IPS-15b (cell line): ENCODE results near the gene STOX2.

Experiments
- H3K27me3 ChIP-seq: one replicate; pipeline ENCODE4 v1.6.1; 2013; ENCODE audit warnings: low read length; ENCODE audit not compliant: control insufficient read depth, insufficient read depth
- H3K36me3 ChIP-seq: one replicate; pipeline ENCODE4 v1.6.1; 2013; ENCODE audit warnings: low read length; ENCODE audit not compliant: control insufficient read depth, insufficient read depth
- H3K4me1 ChIP-seq: one replicate; pipeline ENCODE4 v1.6.1; 2013; ENCODE audit warnings: mild to moderate bottlenecking, low read length; ENCODE audit not compliant: control insufficient read depth, insufficient read depth
- H3K4me3 ChIP-seq: one replicate; pipeline ENCODE4 v1.5.1; 2013; ENCODE audit warnings: low read depth, low read length
- H3K9ac ChIP-seq: one replicate; pipeline ENCODE4 v1.6.1; 2013; ENCODE audit warnings: low read depth, mild to moderate bottlenecking, low read length
- H3K9me3 ChIP-seq: one replicate; pipeline ENCODE4 v1.6.1; 2013; ENCODE audit warnings: mild to moderate bottlenecking, low read length; ENCODE audit not compliant: control insufficient read depth, insufficient read depth

The STOX2 gene

DNA sequence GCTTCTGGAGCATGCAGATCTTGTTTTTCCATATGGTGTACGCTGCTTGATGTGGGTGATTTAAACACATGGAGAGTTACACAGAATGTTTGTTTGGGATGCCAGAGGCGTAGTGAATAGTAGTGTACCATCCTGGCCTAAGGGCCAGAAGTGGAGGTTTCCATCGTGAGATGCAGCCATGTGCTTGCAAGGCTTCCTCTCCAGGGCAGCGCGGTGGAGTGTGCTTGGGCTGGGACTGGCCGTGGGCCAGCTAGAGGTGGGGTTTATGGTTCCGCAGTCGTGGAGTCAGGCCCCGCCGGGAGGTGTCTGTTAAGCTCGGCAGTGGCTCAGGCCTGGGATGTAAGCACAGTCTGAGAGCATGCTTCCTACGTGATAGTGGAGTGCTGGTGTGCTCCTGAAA lies 14.0 kb downstream of the STOX2 start:
- Histone ChIP-seq H3K4me3 (no peak overlapping the region), H3K9me3 (no peaks in the 10 kb centered on the region), H3K9ac (no peak overlapping the region), H3K27me3 (no peaks in the 10 kb centered on the region), H3K4me1 (peaks cover 6% of the 10 kb centered on the region), H3K36me3 (no peaks in the 10 kb centered on the region)

DNA sequence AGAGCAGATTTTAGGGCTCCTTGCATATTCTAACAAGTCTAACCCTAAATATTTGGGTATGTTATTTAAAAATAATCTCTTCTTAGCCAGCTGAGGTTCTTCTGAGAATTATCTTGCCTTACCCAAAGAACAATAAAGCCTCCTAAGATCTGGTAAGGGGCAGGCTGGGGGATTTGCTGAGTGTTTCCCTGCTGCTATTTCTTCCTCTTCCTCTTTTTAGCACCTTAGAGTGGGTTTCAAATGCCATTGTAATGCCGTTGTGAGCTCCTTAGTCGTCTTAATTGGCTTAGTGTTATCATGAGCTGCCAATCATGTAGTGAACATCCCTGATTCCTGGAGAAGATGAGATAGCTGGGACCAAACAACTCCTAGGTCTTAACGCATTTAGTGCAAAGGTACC lies 15.4 kb downstream of the STOX2 start:
- H3K9me3 ChIP-seq, result no peaks in the 10 kb centered on the region
- H3K4me1 ChIP-seq, result peaks cover 6% of the 10 kb centered on the region
- H3K4me3 ChIP-seq, result no peak overlapping the region
- H3K36me3 ChIP-seq, result no peaks in the 10 kb centered on the region
- H3K9ac ChIP-seq, result no peak overlapping the region
- no peaks in the 10 kb centered on the region for H3K27me3 ChIP-seq

DNA sequence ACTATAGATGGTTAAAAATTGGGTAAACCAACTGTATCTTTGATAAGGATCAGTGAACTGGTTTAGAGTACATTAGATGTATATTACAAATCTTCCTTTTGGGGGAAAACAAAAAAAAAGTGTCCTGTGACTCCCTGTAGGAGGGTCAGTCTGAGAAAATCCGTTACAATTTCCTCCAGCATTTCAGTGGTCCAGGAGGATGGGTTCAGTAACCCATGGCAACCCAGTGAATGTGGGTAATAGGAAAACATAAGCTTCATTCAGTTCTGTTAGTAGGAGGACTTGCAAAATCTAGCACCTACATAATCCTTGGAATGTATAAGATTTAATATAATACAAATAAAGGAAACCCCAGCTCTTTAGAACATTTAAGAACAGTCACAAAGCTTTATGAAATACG lies 16.2 kb downstream of the STOX2 start:
- Histone ChIP-seq H3K9me3 (no peaks in the 10 kb centered on the region), H3K4me1 (peaks cover 6% of the 10 kb centered on the region), H3K27me3 (no peaks in the 10 kb centered on the region), H3K36me3 (no peaks in the 10 kb centered on the region), H3K9ac (no peak overlapping the region), H3K4me3 (no peak overlapping the region)

DNA sequence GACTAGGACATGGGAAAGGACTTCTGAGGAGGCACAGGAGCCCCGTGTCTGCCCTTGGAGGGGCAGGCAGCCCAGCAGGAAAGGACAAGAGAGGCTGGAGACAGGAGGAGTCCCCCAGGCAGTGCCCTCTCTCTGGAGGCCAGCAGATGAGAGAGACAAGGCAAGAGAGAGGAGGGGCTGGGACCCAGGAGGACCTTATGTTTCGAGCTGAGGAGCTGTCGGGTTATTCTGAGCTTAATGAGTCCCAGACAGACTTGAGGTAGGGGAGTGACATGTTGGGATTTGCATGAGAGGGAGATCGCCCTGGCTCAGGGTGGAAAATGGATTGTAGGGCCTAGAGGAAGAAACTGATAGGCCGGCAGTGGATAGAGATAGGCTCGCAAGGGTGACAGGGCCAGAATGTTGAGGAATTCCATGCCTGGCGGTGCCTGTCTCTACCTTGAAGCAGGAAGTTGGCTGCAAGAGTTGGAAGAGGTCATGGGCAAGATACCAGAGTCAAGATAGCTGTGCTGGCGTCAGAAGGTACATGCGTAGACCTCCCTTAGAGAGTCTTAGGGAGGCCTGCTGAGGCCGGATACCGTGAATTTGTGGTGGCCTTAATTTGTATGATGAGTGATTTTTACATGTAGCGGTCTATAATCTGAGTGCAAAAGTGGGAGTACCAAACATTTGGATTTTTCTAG lies 19.4 kb downstream of the STOX2 start:
- no peak overlapping the region for H3K4me3 ChIP-seq

DNA sequence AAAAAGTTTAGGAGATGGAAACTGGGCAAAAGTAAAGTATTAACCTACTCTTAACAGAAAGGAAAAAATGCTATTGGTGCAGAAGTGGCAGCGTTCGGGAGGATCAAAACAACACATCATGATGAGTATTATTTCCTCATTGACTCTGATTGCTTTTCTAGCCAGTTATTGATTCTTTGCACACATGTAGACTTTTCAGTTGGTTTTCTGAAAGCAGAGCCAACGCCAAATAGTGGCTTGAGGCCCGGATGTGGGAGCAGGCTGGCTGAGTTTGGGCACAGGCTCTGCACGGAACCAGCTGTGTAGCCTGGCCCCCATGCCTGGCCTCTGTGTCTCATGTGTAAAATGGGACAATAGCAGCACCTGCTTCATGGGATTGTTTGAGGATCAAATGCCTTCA lies 21.8 kb downstream of the STOX2 start:
- no peak overlapping the region for H3K4me3 ChIP-seq
- no peak overlapping the region for H3K9ac ChIP-seq
- H3K9me3 ChIP-seq, result no peaks in the 10 kb centered on the region
- H3K27me3 ChIP-seq, result no peaks in the 10 kb centered on the region
- H3K36me3 ChIP-seq, result no peaks in the 10 kb centered on the region
- no peaks in the 10 kb centered on the region for H3K4me1 ChIP-seq

More for the DNA sequence above, 19.4 kb downstream of the STOX2 start:
- Histone ChIP-seq H3K9ac (no peak overlapping the region), H3K4me1 (peaks cover 6% of the 10 kb centered on the region), H3K36me3 (no peaks in the 10 kb centered on the region), H3K9me3 (no peaks in the 10 kb centered on the region), H3K27me3 (no peaks in the 10 kb centered on the region)

DNA sequence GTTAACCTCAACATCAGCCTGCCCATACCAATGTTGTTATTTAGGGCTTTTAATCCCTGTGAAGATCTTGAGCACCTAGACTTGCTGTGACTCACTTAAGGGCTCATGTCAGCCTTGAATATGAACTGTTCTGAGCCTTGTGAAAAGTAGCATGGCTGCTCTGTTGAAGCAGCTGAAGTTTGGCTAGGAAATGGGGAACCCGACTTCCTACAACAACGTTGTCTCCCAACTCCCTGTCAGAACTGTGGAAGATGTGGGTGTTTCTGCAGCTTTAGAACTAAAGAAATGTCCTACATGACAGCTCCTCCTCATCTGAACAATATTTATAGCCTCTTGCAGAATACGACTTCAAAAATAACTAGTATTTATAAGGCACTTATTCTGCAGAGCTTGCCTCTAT lies 27.5 kb downstream of the STOX2 start:
- H3K27me3 ChIP-seq, result no peaks in the 10 kb centered on the region
- H3K4me3 ChIP-seq, result no peak overlapping the region
- H3K36me3 ChIP-seq, result no peaks in the 10 kb centered on the region
- H3K9ac ChIP-seq, result no peak overlapping the region
- H3K4me1 ChIP-seq, result peaks cover 14% of the 10 kb centered on the region
- H3K9me3 ChIP-seq, result no peaks in the 10 kb centered on the region

DNA sequence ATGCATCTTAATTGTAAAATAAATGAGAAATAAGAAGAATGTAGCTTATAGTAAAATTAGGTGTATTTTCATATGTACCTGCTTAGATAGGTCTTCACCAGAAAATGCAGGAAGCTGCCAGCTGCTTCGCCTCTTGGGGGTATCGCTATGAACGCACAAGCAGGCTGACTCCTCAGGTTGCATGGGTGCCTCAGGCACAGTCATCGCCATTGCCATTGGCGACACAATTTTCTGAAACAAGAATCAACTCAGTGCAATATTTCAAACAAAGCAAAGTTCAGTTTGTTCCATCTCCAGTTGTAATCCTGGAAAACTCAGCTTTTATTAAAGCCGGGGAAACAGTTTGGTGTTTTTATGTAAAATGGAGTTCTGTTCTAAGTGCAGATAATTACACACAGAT lies 29.7 kb downstream of the STOX2 start:
- H3K36me3 ChIP-seq, result no peaks in the 10 kb centered on the region
- no peaks in the 10 kb centered on the region for H3K27me3 ChIP-seq
- H3K4me1 ChIP-seq, result peaks cover 14% of the 10 kb centered on the region
- H3K4me3 ChIP-seq, result no peak overlapping the region
- no peak overlapping the region for H3K9ac ChIP-seq
- no peaks in the 10 kb centered on the region for H3K9me3 ChIP-seq

DNA sequence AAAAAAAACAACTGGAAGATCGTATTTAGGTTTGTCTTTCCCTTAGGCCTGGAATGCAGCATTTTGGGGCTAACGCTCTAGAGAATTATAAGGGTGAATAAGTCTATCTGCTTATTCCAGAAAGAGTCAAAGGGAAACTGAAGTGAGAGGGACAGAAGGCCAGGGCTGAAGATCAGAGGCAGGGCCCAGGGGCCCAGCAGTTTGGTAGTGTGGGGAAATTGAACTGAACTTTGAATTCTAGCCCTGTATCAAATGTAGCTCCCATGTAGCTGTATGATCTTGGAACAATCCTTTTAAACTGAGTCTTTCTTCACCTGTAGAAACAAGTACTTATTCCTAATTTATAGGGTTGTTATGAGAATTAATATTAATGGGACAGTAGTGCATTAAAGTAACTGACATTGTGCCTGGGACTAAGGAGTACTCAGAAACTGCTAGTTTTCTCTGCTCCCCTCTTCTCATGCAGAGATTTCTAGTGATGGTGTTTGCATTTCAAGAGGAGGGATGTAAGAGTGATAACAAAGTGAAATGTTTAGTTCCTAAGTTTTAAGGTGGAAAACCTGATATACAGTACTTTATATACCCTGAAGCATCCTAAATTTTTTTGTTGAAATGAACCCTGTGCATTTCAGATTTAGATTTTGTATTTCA lies 30.4 kb downstream of the STOX2 start:
- Histone ChIP-seq H3K4me1 (peaks cover 14% of the 10 kb centered on the region), H3K36me3 (no peaks in the 10 kb centered on the region), H3K9me3 (no peaks in the 10 kb centered on the region), H3K4me3 (no peak overlapping the region), H3K27me3 (no peaks in the 10 kb centered on the region), H3K9ac (no peak overlapping the region)

DNA sequence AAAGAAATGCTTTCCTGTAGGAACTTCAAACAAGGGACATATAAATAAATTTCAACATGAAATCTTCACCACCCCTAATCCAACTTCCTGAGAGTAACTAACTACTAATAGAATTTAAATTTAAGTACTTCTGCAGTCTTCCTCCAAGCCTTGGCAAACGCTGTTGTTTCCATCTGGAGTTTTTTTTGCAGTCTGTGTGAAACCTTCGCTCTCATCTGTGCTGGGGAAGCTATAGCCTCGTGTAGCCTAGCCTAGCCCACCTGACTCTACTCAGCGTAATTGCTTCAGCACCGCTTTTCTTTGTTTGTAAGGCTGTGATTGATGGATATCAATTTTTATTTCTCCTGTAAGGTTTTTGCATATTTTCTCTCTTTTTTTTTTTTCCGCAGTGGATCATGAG lies 30.9 kb downstream of the STOX2 start:
- no peak overlapping the region for H3K4me3 ChIP-seq
- no peak overlapping the region for H3K9ac ChIP-seq
- H3K36me3 ChIP-seq, result no peaks in the 10 kb centered on the region
- H3K27me3 ChIP-seq, result no peaks in the 10 kb centered on the region
- peaks cover 14% of the 10 kb centered on the region for H3K4me1 ChIP-seq
- H3K9me3 ChIP-seq, result no peaks in the 10 kb centered on the region

DNA sequence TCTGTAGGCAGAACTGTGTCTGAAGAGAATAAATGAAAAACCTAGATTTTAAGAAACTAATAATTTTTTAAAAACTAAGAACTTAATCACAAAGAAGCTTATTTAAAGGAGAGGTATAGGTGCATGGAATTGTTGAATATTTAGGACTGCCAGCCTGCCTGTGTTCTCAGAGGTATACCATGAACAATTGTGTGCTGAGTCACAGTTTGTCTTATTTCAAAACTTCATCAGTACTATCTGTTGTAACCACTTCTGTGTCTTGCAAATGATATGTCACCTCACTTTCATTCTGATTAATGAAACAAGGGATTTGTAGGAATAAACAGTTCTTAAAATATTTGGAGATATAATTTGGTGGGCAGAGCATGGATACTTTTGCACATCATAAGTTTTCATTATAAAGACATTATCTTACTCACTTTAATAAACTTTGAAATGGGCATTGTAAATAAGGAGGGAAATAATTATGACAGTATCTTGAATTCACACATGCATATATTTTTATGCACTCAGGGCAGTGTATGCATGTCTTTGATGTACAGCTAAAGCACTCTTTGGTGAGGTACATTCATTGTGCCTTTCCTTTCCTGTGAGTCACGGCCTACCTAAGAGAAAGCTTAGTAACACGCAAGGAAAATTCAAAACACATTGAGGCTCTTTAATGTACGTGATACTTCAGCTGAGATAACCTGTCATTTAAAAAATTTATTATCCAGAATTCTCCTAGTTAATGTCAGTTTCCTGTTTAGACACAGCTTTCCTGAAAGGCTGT lies 31.7 kb downstream of the STOX2 start:
- Histone ChIP-seq H3K9ac (no peak overlapping the region), H3K36me3 (no peaks in the 10 kb centered on the region), H3K27me3 (no peaks in the 10 kb centered on the region)

DNA sequence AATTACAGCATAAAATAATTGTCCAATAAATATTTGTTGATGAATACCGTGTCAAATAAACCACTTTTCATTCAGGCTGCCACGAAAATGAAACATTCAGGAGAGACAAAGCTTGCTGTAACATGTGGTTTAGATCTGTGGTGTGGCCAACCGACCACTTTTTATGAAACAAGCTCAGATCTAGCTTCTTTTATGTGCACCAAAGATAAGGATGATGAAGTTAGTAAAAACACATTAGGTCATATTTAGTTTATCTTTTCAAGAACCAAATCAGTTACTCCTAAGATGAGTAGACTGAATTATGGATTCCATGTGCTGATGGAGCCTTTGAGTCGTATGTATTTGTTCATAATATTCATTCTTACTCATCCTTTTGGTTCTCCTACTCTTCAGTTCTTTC lies 35.8 kb downstream of the STOX2 start:
- Histone ChIP-seq H3K9me3 (no peaks in the 10 kb centered on the region), H3K36me3 (no peaks in the 10 kb centered on the region), H3K4me1 (peaks cover 4% of the 10 kb centered on the region), H3K27me3 (no peaks in the 10 kb centered on the region), H3K4me3 (no peak overlapping the region), H3K9ac (no peak overlapping the region)

More for the DNA sequence above, 31.7 kb downstream of the STOX2 start:
- Histone ChIP-seq H3K4me3 (no peak overlapping the region), H3K4me1 (peaks cover 14% of the 10 kb centered on the region), H3K9me3 (no peaks in the 10 kb centered on the region)

DNA sequence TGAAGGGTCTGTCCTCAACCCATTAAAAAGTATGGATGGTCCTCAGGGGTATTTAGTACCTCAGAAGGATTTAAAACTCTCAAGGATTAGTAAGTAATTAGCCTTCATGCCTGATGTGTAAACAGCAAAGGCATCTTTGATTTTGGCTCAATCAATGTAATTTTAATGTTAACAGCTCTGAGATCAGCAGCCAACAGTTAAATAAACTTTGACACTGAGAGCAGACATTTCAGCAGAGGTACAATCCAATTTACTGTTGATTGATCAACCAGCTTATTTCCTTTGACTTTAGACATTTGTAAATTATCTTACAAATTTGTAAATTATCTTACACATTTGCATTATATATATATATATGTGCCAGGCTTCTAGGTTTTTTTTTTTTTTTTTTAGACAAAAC lies 36.9 kb downstream of the STOX2 start:
- no peaks in the 10 kb centered on the region for H3K27me3 ChIP-seq
- H3K9ac ChIP-seq, result no peak overlapping the region
- no peaks in the 10 kb centered on the region for H3K36me3 ChIP-seq
- H3K9me3 ChIP-seq, result no peaks in the 10 kb centered on the region
- no peak overlapping the region for H3K4me3 ChIP-seq
- H3K4me1 ChIP-seq, result no peaks in the 10 kb centered on the region
